Epithelial cell of proximal tubule (primary cell): Measurements from ENCODE around the gene L2HGDH. TPM values are rescaled to one million over a fixed set of nuclear protein-coding genes. Genes with fewer than 3 reads are reported as not detected.

ENCODE experiments used
- DNase-seq: peaks from one replicate; pipeline ENCODE4 v3.0.0-alpha.2; 2011; ENCODE audit warnings: low read depth
- H3K4me3 ChIP-seq: 2 replicates; pipeline ENCODE4 v1.5.1; 2011; ENCODE audit warnings: low read depth, mild to moderate bottlenecking, low read length
- total RNA-seq: library from RNA; depleted of rRNA; stranded (reverse); fragments of >200 nt; gene quantifications from 2 replicates; pipeline ENCODE4 v1.2.3, GENCODE V29; 2015
- TF ChIP-seq, protein P1 (sequence below): conservative IDR thresholded peaks from 2 replicates; pipeline ENCODE4 v1.5.1; 2012; ENCODE audit warnings: low read depth, mild to moderate bottlenecking, low read length

The L2HGDH gene
- total RNA-seq, 1 donor from 2014 or later = 4.0 TPM

DNA sequence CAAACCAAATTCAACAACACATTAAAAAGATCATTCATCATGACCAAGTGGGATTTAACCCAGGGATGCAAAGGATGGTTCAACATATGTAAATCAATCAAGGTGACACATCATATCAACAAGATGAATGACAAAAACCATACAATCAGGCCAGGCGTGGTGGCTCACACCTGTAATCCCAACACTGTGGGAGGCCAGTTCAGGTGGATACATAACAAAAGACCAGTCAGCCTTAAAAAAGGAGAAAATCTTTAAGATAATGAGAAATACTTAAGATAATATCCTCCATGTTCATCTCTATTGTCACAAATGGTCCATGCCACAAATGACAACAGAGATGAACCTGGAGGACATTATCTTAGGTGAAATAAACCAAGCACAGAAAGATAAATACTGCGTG is 12.4 kb downstream of the L2HGDH start:
- no peak overlapping the region for H3K4me3 ChIP-seq
- DNase-seq = no peak
- TF ChIP-seq, protein P1, sequence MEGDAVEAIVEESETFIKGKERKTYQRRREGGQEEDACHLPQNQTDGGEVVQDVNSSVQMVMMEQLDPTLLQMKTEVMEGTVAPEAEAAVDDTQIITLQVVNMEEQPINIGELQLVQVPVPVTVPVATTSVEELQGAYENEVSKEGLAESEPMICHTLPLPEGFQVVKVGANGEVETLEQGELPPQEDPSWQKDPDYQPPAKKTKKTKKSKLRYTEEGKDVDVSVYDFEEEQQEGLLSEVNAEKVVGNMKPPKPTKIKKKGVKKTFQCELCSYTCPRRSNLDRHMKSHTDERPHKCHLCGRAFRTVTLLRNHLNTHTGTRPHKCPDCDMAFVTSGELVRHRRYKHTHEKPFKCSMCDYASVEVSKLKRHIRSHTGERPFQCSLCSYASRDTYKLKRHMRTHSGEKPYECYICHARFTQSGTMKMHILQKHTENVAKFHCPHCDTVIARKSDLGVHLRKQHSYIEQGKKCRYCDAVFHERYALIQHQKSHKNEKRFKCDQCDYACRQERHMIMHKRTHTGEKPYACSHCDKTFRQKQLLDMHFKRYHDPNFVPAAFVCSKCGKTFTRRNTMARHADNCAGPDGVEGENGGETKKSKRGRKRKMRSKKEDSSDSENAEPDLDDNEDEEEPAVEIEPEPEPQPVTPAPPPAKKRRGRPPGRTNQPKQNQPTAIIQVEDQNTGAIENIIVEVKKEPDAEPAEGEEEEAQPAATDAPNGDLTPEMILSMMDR = no peak

- TF ChIP-seq, protein P1 = no peak
Observed at GRCh38 chr14:50290306-50290705, 21.7 kb downstream of the L2HGDH start.

DNA sequence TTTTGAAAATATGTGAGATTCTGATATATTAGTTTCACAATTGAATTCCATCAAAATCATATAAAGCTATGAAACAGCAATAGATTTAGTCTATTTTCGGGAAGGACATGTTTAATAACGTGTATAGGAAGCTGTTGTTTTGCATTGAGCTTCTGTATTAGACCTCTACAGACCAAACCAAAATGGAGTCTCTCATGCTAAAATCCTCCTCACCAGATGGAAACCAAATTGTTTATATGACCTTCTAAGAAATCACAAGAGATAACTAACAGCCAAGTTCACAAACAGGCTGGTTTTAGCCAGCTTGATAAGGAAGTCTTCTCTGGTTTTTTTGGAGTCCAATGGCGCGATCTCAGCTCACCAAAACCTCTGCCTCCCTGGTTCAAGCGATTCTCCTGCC is 23.9 kb downstream of the L2HGDH start:
- DNase-seq = no peak
- H3K4me3 ChIP-seq = no peak overlapping the region
- TF ChIP-seq, protein P1 = no peak

More at GRCh38 chr14:50290306-50290705, 21.7 kb downstream of the L2HGDH start:
- no peak for DNase-seq
- H3K4me3 ChIP-seq = no peak overlapping the region

GRCh38 chr14:50285861-50286260 is 26.2 kb downstream of the L2HGDH start:
- TF ChIP-seq, protein P1 = no peak
- H3K4me3 ChIP-seq = no peak overlapping the region
- no peak for DNase-seq

- no peak for DNase-seq
- H3K4me3 ChIP-seq = no peak overlapping the region
- TF ChIP-seq, protein P1 = no peak
Observed at GRCh38 chr14:50272498-50272897, 39.5 kb downstream of the L2HGDH start.

- TF ChIP-seq, protein P1 = no peak
- no peak for DNase-seq
- no peak overlapping the region for H3K4me3 ChIP-seq
Observed at GRCh38 chr14:50270932-50271331, 41.1 kb downstream of the L2HGDH start.

GRCh38 chr14:50265029-50265428 is 47.0 kb downstream of the L2HGDH start:
- H3K4me3 ChIP-seq = no peak overlapping the region
- TF ChIP-seq, protein P1 = no peak
- no peak for DNase-seq
